Heart left ventricle (tissue), 13 donors: ENCODE measurements around the gene UBXN4.

Source experiments
- CTCF ChIP-seq, 12 donors: fragments of 200-600 bp; sonication (generic) in 4 of 12; IDR thresholded peaks; one replicate each; pipeline versions ENCODE4 v1.5.0 to v1.8.0; 2018 to 2022; ENCODE audit warnings: antibody characterized with exemption in 12 of 12, mild to moderate bottlenecking in 5 of 12
- POLR2A ChIP-seq, 2 donors: fragments of 450-650 bp; IDR thresholded peaks; one replicate each; pipeline ENCODE4 v1.6.1; 2017; ENCODE audit warnings: antibody characterized with exemption in 2 of 2, mild to moderate bottlenecking in 2 of 2, moderate library complexity in 2 of 2
- donor health status: ischemic (EF 13 %, LVEDD 7.1; RV severe dilation, severe dysfunction).
- donor health status: DM: no; HTN: yes; CAD: no.
- donor health status: DM: no; HTN: no; CAD: no.
- donor health status: ischemic (EF 25% LVEDD 6.9; RV normal size, moderate dysfunction).
- donor health status: ischemic (EF 25% LVEDD 5.7; RV mildly dilated, moderate dysfunction).
- donor health status: ischemic (EF 35%, LVEDD 5.7; RV mildly dilated, moderate dysfunction).
- donor health status: nonischemic (EF 11% LVEDD 7.7; RV severe dilation, severe dysfunction).
- donor health status: DM: yes; HTN: yes; CAD: no.
- donor health status: PGD.
- donor health status: ischemic (EF 29% LVEDD 5.4; RV normal size, mild dysfunction).
- donor health status: nonischemic (EF 23%, LVEDD 6.1; RV moderate dilation, normal function).

GRCh38 chr2:135709992-135710391 is 31.7 kb upstream of the UBXN4 start:
- TF ChIP-seq CTCF (IDR thresholded peaks at IDR 0.05) (peak in 11 of 12 donors; percentile 91 to 99 (median 95)), POLR2A (IDR thresholded peaks at IDR 0.05) (no peak)
